Lower leg skin (tissue), 3 donors: ENCODE measurements around the gene MAST4.

Experiments
- CTCF ChIP-seq, 3 donors: fragments of 450-650 bp; IDR thresholded peaks; one replicate each; pipeline ENCODE4 v1.5.1; 2016; ENCODE audit warnings: antibody characterized with exemption in 3 of 3, mild to moderate bottlenecking in 3 of 3, moderate library complexity in 2 of 3
- POLR2A ChIP-seq, 2 donors: fragments of 450-650 bp; IDR thresholded peaks; one replicate each; pipeline ENCODE4 v1.6.1; 2016 to 2017; ENCODE audit warnings: antibody characterized with exemption in 2 of 2, mild to moderate bottlenecking in 1 of 2, moderate library complexity in 1 of 2

- TF ChIP-seq CTCF (IDR thresholded peaks at IDR 0.05): no peak
- no peak for TF ChIP-seq POLR2A (IDR thresholded peaks at IDR 0.05)
These were observed 173.0 kb downstream of the MAST4 start for GRCh38 chr5:66769030-66769733.
